SIG-M5 treated with dmso at 0.1 percent for 504 hours (cell line): ENCODE measurements around the gene NCR1.
"Not testable (repeated sequence)": the region's sequence is repeated elsewhere in the genome, so short reads cannot be mapped to it uniquely, and the experiment has no call there.

Experiments used
- DNase-seq: peaks from one replicate; lab custom pipeline; 2025; ENCODE audit not compliant: unreplicated experiment; lab: John Stamatoyannopoulos, UW

Gene NCR1, protein sequence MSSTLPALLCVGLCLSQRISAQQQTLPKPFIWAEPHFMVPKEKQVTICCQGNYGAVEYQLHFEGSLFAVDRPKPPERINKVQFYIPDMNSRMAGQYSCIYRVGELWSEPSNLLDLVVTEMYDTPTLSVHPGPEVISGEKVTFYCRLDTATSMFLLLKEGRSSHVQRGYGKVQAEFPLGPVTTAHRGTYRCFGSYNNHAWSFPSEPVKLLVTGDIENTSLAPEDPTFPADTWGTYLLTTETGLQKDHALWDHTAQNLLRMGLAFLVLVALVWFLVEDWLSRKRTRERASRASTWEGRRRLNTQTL

DNA sequence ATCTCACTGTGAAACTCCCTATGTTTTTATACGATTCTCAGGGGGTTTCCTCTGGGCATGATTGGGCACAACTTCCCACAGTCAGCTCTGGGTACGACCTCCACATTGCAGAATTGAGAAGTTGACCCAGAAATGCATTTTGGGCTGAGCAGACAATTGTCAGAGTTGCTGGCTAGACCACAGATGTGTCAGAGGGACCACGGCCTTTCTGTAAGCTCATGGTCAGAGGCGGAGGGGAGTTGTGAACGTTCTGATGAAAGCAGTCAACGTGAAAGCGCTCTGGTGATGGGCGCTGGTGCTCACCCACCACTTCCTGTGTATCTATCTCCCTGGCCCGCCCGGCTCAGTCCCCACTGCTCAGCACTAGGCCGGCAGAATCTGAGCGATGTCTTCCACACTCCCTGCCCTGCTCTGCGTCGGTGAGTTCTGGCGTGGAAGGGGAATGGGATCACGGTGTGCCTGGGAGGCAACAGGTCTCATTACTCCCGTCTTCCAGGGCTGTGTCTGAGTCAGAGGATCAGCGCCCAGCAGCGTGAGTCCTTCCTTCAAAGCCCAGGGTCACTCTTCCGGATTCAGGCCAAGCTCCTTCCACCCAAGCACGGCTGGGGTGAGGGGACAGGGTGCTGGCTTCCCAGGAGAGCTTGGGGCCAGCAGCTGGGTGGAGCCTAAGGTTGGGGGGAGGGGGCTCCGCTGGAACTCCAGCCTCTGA, at the start of gene NCR1:
TSS of gene NCR1 (plus strand) at position 346 of the 709 bp plus-strand sequence. CDS start at position 386, 40 bp downstream.
- DNase-seq: no peak

DNA sequence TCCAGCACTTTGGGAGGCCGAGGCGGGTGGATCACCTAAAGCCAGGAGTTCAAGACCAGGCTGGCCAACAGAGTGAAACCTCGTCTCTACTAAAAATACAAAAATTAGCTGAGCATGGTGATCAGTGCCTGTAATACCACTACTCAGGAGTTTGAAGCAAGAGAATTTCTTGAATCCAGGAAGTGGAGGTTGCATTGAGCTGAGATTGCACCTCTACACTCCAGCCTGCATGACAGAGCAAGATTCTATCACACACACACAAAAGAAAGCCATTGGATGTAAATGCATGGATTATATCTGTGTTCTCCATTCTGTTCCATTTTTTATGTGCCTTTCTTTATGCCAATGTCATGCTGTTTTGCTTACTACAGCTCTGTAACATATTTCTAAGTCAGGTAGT, 47.5 kb upstream of the NCR1 start:
- DNase-seq: not testable (repeated sequence)

DNA sequence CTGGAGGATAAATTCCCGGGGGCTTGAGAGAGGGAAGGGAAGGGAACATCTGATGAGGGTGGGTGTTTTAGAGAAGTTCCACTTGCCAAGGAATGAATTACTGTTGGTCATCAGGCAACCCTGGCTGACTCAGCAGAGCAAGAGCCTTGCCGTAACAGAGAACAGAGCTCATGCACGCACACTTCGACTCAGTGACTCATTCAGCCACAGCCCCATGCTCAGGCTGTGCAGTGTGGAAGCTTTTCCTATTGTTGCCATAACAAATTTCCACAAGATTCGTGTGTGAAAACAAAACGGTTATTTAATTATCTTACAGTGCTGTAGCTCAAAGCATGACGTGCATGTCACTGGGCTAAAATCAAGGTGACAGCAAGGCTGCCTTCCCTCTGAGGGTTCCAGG, 46.5 kb upstream of the NCR1 start:
- peak; percentile 48 for DNase-seq

DNA sequence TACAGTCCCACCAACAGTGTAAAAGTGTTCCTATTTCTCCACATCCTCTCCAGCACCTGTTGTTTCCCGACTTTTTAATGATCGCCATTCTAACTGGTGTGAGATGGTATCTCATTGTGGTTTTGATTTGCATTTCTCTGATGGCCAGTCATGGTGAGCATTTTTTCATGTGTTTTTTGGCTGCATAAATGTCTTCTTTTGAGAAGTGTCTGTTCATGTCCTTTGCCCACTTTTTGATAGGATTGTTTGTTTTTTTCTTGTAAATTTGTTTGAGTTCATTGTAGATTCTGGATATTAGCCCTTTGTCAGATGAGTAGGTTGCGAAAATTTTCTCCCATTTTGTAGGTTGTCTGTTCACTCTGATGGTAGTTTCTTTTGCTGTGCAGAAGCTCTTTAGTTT, 42.5 kb upstream of the NCR1 start:
- not testable (repeated sequence) for DNase-seq

DNA sequence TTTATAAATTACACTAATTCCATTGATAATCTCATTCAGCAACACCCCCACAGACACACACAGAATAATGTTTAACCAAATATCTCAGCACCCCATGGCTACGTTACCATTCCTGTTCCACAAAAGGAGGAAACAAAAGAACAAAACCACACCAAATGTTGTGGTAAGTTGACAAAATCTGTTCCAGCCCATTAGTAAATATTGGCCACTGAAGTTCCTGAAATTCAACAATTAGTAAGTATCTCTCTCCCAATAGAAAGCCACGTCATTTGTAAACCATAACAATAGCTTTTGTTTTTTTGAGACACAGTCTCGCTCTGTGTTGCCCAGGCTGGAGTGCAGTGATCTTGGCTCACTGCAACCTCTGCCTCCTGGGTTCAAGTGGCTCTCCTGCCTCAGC, 34.3 kb upstream of the NCR1 start:
- no peak for DNase-seq

DNA sequence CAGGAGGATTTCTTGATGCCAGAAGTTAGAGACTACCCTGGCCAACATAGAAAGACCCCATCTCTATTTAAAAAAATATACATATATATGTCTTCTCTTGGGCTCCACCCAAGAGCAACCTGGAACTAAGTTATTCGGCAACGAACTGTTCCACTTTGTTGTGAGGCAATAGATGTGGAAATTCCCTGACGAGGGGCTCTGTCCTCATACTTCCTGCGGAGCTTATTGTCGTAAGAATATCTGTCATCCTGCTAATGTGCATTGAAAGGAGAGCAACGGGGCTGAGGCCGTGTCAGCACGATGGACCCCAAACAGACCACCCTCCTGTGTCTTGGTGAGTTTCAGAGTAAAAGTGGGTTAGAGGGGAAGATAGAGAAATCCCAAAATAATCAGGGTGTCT, 32.0 kb upstream of the NCR1 start, which contains the start of gene FCAR:
TSS of gene FCAR (plus strand) at position 246 of the 400 bp plus-strand sequence. CDS start at position 301, 55 bp downstream.
- DNase-seq: peak; percentile 82

DNA sequence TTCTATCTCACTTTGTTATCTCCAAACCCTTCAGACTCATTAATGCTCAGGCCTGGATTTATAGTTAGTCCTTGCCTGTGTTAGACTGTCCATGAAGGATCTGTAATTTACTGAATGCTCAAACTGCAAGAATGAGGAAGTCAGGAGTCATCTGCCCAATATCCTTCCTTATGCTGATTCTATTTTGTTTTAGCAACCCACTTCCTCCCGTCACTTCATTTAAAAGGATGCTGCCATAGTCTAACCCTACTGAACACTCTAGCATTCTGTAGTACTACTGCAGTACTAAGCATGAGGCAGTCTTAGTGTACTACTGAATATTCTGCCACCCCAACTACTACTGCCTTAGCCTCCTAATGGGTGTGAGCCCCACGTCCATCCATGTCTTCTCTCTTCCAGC, 30.4 kb upstream of the NCR1 start:
- DNase-seq: peak; percentile 80

DNA sequence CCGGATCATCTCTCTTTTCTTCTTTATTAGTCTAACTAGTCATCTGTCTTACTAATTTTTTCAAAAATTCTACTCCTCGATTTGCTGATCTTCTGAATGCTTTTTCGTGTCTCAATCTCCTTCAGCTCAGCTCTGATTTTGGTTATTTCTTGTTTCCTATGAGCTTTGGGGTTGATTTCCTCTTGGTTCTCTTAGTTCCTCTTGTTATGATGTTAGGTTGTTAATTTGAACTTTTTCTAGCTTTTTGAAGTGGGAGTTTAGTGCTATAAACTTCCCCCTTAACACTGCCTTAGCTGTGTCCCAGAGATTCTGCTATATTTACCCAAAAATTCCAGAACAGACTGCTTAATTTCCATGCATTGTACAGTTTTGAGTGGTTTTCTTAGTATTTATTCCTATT, 28.5 kb upstream of the NCR1 start:
- DNase-seq: no peak

DNA sequence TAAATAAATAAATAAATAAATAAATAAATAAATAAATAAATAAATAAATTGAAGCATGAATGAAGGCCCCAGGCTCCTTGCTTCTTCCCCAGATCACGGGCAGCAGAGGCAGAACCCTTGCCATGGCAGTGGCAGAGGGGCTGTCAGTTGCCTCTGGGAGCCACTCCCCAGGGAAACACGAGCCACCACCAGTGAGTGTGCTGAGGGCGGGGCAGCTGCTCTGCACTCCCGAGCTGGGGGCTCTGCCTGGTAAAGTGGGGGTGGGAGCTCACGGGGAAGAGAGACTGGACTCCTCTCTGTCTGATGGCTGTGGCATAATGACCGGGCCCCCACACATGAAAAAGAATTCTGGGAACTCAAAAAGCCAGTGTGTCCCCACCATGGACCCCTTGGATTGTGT, 24.1 kb upstream of the NCR1 start:
- no peak for DNase-seq

DNA sequence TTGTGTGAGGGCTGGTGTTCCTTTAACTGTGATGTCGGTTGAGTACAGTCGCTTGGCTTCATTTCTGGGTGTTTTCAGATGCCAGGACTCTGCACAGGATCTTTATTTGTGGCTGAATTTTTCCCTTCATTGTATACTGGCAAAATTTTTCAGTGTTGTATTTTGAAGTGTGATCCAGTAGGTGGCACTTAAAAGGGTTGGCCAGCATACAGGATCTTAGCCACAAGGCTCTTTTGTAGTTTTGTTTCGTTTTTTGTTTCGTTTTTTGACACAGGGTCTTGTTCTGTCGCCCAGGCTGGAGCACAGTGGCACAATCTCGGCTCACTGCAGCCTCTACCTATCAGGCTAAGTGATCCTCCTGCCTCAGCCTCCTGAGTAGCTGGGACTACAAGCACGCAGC, 23.2 kb upstream of the NCR1 start:
- peak; percentile 30 for DNase-seq

DNA sequence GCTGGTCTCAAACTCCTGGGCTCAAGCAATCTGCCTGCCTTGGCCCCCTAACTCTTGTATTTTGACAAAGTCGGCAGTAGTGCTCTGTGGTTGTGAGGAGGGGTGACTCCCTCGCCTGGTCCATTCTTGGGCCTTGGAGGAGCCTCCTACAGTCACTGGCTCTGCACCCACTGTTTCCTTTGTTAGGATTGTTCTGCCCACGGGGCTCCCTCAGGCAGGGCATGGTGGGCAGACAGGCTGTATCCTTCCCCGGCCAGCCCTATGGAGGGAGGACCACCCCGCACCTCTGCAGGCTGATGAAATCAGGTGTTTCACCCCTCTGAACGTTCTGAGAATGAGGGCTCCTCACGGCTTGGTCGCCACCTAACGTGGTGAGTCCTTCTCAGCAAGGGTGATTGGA, 22.7 kb upstream of the NCR1 start:
- no peak for DNase-seq

DNA sequence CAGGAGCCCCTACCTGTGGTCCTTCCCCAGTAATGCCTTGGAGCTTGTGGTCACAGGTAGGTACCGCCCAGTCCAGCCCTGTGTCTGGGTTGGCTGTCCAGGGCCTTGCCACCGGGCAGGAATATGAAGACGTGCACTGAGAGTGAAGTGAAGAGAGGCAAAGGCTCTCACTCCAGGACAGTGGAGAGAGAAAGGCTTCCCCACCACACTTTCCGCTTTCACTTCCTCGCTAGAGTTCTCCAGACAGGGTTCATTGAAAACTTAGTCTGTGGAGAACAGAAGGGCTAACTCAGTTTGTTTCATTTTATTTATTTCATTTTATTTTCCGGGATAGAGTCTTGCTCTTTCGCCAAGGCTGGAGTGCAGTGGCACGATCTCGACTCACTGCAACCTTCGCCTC, 17.7 kb upstream of the NCR1 start:
- no peak for DNase-seq

DNA sequence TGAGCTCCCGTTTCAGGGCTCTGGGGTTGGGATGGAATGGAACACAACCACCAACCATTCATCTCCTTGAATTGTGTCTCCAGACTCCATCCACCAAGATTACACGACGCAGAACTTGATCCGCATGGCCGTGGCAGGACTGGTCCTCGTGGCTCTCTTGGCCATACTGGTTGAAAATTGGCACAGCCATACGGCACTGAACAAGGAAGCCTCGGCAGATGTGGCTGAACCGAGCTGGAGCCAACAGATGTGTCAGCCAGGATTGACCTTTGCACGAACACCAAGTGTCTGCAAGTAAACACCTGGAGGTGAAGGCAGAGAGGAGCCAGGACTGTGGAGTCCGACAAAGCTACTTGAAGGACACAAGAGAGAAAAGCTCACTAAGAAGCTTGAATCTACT, 16.4 kb upstream of the NCR1 start:
- DNase-seq: no peak

DNA sequence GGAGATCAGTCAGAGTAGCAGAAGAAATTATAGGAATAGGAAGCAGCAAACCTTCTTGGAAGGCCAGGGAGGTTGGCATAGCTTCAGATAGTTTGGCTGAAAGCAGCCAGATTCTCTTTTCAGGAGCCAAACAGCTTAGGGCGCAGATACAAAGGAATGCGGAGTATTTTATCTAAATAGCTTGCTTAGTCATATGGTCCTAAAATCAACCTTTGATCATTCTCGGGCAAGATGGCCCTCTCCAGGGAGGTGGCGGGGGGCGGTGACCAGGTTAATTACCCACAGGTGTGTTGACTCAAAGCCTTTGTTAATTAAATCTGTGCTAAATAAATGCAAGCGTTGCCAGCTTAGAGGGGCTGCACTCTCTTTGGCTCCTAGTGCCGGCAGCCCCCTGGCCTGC, 12.5 kb upstream of the NCR1 start:
- DNase-seq: no peak

DNA sequence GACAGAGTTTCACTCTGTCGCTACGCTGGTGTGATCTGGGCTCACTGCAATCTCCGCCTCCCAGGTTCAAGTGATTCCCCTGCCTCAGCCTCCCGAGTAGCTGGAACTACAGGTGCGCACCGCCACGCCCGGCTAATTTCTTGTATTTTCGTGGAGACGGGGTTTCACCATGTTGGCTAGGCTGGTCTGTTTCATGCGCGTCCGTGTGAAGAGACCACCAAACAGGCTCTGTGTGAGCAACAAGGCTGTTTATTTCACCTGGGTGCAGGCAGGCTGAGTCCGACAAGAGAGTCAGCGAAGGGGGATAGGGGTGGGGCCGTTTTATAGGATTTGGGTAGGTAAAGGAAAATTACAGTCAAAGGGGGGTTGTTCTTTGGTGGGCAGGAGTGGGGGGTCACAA, 11.8 kb upstream of the NCR1 start:
- DNase-seq: not testable (repeated sequence)

DNA sequence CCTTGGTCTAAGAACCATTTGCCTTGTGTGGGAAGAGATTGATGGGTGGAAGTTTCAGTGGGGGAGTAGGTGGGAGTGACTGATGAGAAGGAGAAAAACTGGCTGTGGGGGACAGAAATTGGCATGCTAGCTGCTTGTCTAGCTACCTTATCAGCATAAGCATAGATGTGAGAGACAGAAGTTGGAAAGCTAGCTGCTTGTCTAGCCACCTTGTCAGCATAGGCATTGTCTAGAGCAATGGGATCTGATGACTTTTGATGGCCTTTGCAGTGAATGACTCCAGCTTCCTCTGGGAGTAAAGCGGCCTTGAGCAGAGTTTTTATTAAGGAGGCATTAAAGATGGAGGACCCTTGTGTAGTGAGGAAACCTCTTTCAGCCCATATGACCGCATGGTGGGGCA, 9.9 kb upstream of the NCR1 start:
- no peak for DNase-seq

DNA sequence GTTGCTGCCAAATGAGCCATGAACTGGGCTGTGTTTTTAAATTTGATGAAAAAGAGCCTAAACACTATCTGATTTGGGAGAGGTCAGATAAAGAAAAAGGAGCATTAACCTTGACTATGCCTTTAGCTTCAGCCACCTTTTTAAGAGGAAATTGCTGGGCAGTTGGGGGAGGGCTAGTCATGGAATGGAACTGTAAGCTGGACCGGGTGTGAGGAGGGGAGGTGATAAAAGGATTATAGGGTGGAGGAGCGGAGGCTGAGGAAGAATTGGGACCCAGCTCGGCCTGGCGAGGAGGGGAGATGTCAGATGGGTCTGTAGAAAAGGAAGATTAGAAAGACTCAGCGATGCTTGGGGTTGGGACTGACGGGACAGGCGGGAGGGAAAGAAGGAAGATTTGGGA, 7.3 kb upstream of the NCR1 start:
- not testable (repeated sequence) for DNase-seq

DNA sequence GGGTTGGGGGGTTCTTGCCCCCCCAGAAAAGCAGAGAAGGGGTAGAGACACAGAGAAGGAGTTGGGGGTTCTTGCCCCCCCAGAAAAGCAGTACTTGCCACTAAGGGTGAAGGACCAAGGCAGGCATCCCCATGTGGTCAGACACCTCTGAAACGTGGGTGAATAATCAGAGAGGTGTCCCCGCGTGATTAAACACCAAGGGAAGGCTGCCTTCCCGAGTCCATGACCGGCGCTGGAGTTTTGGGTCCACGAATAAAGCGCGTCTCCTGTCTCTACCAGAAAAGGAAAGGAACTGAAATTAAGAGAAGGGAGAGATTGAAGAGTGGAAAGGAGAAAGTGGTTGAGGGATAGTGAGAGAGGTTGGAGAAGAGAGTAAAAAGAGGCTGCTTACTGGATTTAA, 6.3 kb upstream of the NCR1 start:
- DNase-seq: not testable (repeated sequence)

DNA sequence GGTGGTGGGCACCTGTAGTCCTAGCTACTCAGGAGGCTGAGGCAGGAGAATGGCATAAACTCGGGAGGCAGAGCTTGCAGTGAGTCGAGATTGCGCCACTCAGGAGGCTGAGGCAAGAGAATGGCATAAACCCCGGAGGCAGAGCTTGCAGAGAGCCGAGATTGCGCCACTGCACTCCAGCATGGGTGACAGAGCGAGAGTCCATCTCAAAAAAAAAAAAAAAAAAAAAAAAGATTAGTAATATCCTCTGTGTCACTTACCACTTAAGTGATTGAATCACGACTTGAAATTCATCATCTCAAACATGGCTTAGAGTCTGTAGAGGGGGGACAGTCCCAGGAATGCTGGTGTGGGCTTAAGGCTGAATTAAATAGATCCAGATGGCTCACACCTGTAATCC, 4.8 kb upstream of the NCR1 start:
- peak; percentile 62 for DNase-seq

DNA sequence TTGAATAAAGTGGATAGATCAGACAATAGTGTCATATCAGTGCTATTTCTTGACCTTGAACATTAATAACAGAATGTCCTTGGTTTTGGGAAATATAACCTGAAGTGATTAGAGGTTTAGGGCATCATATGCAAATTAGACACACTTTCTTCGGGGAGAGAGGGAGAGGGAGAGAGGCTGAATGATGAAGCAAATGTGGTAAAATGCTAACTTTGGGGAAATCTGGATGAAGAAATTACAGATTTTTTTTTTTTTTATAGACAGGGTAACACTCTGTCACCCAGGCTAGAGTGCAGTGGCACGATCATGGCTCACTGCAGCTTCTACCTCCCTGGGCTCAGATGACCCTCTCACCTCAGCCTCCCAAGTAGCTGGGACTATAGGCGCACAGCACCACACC, 3.9 kb upstream of the NCR1 start:
- no peak for DNase-seq

DNA sequence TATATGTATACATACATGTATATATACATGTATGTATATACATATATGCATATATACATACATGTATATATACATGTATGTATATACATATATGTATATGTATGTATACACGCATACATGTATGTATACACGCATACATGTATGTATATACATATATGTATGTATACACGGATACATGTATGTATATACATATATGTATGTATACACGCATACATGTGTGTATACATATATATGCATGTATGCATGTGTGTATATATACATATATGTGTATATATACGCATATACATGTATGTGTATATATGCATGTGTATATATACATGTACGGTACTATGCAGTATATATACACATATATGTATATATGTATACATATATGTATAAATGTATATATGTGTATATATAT, 2.6 kb upstream of the NCR1 start:
- no peak for DNase-seq

DNA sequence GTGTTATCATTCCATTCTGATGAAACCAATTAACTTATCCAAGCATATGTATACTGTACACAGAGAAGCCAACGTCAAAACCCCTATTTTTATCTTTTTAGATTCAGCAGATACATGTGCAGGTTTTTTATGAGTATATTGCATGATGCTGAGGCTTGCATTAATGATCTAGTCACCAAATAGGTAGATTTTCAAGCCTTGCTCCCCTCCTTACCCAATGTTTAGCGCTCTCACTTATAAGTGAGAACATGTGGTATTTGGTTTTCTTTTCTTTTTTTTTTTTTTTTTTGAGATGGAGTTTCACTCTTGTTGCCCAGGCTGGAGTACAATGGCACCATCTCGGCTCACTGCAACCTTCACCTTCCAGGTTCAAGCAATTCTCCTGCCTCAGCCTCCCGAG, 1.7 kb upstream of the NCR1 start:
- not testable (repeated sequence) for DNase-seq

DNA sequence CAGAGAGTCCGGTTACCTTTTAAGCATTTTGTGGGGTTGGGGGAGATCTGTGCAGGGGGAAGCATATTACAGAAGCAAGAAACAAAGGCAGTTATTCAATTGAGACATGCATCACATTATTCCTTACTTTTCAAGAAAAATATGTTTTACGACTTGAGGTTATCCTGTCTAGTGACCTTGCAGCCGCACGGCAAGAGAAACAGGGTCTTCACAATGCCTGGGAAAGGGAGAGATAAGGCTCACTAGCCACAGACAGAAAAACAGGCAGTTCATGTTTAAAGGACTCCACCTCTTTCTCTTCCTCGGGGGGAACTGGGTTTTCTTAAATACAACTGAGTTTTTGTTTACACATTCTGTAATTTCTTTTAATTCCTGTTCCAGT, 536 bp upstream of the NCR1 start:
- DNase-seq: no peak
